ENCODE data around the gene FCRL2. TPM values are rescaled to one million over a fixed set of nuclear protein-coding genes. Genes with fewer than 3 reads are reported as not detected.
"Not testable (repeated sequence)": the region's sequence is repeated elsewhere in the genome, so short reads cannot be mapped to it uniquely, and the experiment has no call there.

Gene FCRL2
- total RNA-seq, 2 experiments from 2014 or later: 0.11 to 0.20 TPM

DNA sequence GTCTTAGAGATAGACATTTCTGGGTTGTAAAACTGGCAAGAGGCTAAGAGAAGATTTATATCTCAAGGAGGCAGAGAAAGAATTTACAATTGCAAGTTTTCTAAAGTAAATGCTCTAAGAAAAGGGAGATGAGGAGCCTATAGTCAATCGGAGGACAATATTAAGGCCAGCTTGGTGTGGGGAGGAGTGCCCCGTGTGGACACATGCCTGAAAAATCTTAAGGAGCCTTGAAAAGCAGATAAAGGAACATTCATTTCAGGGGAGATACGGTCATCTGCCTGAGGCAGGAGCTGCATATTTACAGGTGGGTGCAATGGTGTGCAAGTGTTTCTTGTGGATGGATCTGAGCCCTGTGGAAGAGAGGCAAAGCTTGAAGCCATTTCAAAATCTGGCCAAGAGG, 25.6 kb downstream of the FCRL2 start:
- H3K4me1 Mint-ChIP-seq (ENCODE audit: low read depth): no peaks in the 10 kb centered on the region
- Histone ChIP-seq H3K27ac (ENCODE audit: low read depth in 1 of 2, low read length in 2 of 2) (no peak overlapping the region), H3K27me3 (ENCODE audit: control insufficient read depth in 1 of 2, insufficient read depth in 2 of 2, low read length in 2 of 2) (no peaks in the 10 kb centered on the region), H3K4me3 (ENCODE audit: low read length) (no peak overlapping the region), H3K36me3 (ENCODE audit: insufficient read depth, low read length) (no peaks in the 10 kb centered on the region), H3K4me1 (ENCODE audit: insufficient read depth, low read length) (no peaks in the 10 kb centered on the region), H3K9me3 (ENCODE audit: control insufficient read depth in 1 of 2, insufficient read depth in 1 of 2, low read length in 2 of 2) (no peaks in the 10 kb centered on the region)
- no peaks in the 10 kb centered on the region for H3K36me3 Mint-ChIP-seq (ENCODE audit: low read depth)
- no peak overlapping the region for H3K27ac Mint-ChIP-seq
- H3K27me3 Mint-ChIP-seq: peaks cover 19% of the 10 kb centered on the region
- no peaks in the 10 kb centered on the region for H3K9me3 Mint-ChIP-seq
- intact Hi-C loops (cut with DNase I, micrococcal nuclease): no loop called here
- POLR2A ChIA-PET: no interaction called here
- TF ChIP-seq, protein P1, sequence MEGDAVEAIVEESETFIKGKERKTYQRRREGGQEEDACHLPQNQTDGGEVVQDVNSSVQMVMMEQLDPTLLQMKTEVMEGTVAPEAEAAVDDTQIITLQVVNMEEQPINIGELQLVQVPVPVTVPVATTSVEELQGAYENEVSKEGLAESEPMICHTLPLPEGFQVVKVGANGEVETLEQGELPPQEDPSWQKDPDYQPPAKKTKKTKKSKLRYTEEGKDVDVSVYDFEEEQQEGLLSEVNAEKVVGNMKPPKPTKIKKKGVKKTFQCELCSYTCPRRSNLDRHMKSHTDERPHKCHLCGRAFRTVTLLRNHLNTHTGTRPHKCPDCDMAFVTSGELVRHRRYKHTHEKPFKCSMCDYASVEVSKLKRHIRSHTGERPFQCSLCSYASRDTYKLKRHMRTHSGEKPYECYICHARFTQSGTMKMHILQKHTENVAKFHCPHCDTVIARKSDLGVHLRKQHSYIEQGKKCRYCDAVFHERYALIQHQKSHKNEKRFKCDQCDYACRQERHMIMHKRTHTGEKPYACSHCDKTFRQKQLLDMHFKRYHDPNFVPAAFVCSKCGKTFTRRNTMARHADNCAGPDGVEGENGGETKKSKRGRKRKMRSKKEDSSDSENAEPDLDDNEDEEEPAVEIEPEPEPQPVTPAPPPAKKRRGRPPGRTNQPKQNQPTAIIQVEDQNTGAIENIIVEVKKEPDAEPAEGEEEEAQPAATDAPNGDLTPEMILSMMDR (IDR thresholded peaks at IDR 0.05): no peak
- DNase-seq: no peak
- ATAC-seq (ENCODE audit: poor library complexity): no peak
- CTCF ChIA-PET: no interaction called here
- H3K4me3 Mint-ChIP-seq: no peak overlapping the region

DNA sequence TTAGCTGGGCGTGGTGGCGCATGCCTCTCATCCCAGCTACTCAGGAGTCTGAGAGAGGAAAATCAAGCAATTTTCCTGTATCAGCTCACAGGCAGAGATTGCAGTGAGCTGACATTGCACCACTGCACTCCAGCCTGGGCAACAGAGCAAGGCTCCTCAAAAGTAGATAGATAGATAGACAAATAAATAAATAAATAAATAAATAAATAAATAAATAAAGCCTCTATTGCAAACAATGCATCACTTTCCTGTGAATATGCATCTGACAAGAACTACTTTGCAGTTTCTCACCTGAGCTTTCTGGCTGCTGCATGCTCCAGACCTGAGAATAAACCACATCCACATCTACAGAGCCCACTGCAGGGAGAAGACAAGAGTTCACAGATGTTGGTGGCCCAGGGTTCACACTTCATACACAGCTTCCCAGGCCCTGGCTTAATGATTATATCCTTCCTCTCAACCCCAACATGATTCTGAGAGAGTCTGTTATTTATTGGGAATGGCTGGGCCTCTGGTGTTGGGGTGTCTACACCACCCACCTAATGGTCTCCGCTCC, 28.6 kb downstream of the FCRL2 start:
- H3K4me3 ChIP-seq (ENCODE audit: low read length): no peak overlapping the region
- H3K27me3 ChIP-seq (ENCODE audit: control insufficient read depth in 1 of 2, insufficient read depth in 2 of 2, low read length in 2 of 2): no peaks in the 10 kb centered on the region
- no peaks in the 10 kb centered on the region for H3K36me3 ChIP-seq (ENCODE audit: insufficient read depth, low read length)
- H3K9me3 ChIP-seq (ENCODE audit: control insufficient read depth in 1 of 2, insufficient read depth in 1 of 2, low read length in 2 of 2): no peaks in the 10 kb centered on the region
- CTCF ChIA-PET: no interaction called here
- Mint-ChIP-seq H3K4me1 (ENCODE audit: low read depth) (no peaks in the 10 kb centered on the region), H3K36me3 (ENCODE audit: low read depth) (no peaks in the 10 kb centered on the region), H3K9me3 (no peaks in the 10 kb centered on the region), H3K27ac (no peak overlapping the region), H3K27me3 (peaks cover 19% of the 10 kb centered on the region), H3K4me3 (no peak overlapping the region)
- ATAC-seq (ENCODE audit: poor library complexity) (no peak), DNase-seq (no peak)
- POLR2A ChIA-PET: no interaction called here
- H3K27ac ChIP-seq (ENCODE audit: low read depth in 1 of 2, low read length in 2 of 2): no peak overlapping the region
- TF ChIP-seq, protein P1 (IDR thresholded peaks at IDR 0.05): no peak
- no peaks in the 10 kb centered on the region for H3K4me1 ChIP-seq (ENCODE audit: insufficient read depth, low read length)
- intact Hi-C loops (cut with DNase I, micrococcal nuclease): no loop called here

DNA sequence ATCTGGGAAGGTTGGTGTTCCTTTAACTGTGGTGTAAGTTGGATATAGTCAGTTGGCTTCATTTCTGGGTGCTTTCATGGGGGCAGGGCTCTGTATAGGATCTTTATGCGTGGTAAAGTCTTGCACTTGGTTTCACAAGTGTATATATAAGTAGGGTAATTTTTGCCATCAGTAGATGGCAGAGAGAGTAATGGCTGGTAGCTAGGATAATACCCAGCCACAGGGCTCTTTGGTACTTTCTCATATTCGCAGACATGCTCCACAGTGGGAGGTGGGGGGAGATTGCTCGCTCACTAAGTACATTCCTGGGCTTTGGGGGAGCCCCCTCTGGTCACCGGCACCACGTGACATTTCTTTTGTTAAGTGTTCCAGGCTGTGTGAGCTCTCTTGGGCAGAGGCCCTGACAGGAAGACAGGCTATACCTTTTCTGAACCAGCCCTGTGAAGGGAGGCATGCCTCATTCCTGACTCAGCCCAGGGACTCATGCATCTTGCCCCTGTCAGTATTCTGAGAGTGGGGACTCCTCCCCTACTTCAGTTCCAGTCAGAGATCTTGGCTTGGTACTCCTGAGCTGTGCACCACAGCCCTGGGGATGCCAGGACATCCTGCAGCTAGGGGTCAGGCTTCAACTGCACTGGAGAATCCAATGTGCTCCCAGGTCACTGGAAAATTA, 37.6 kb downstream of the FCRL2 start:
- Mint-ChIP-seq H3K27me3 (peaks cover 4% of the 10 kb centered on the region), H3K27ac (no peak overlapping the region), H3K9me3 (no peaks in the 10 kb centered on the region), H3K4me3 (no peak overlapping the region), H3K4me1 (ENCODE audit: low read depth) (no peaks in the 10 kb centered on the region), H3K36me3 (ENCODE audit: low read depth) (no peaks in the 10 kb centered on the region)
- H3K27me3 ChIP-seq (ENCODE audit: control insufficient read depth in 1 of 2, insufficient read depth in 2 of 2, low read length in 2 of 2): no peaks in the 10 kb centered on the region
- CTCF ChIA-PET: no interaction called here
- peaks cover 0 to 8% of the 10 kb centered on the region in 2 experiments for H3K9me3 ChIP-seq (ENCODE audit: control insufficient read depth in 1 of 2, insufficient read depth in 1 of 2, low read length in 2 of 2)
- DNase-seq: no peak
- POLR2A ChIA-PET: no interaction called here
- no peak overlapping the region for H3K4me3 ChIP-seq (ENCODE audit: low read length)
- no peak for ATAC-seq (ENCODE audit: poor library complexity)
- H3K27ac ChIP-seq (ENCODE audit: low read depth in 1 of 2, low read length in 2 of 2): no peak overlapping the region
- no peaks in the 10 kb centered on the region for H3K36me3 ChIP-seq (ENCODE audit: insufficient read depth, low read length)
- intact Hi-C loops (cut with DNase I, micrococcal nuclease): no loop called here
- no peaks in the 10 kb centered on the region for H3K4me1 ChIP-seq (ENCODE audit: insufficient read depth, low read length)
- TF ChIP-seq, protein P1 (IDR thresholded peaks at IDR 0.05): no peak

DNA sequence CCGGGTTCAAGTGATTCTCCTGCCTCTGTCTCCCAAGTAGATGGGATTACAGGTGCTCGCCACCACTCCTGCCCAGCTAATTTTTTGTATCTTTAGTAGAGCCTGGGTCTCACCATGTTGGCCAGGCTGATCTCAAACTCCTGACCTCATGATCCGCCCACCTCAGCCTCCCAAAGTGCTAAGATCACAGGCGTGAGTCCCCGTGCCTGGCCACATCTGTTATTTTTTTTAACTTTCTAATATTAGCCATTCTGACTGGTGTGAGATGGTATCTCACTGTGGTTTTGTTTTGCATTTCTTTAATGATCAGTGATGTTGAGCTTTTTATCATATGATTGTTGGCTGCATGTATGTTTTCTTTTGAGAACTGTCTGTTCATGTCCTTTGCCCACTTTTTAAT, 40.9 kb downstream of the FCRL2 start:
- H3K27ac ChIP-seq (ENCODE audit: low read depth in 1 of 2, low read length in 2 of 2); H3K4me3 ChIP-seq (ENCODE audit: low read length); H3K36me3 Mint-ChIP-seq (ENCODE audit: low read depth); H3K4me3 Mint-ChIP-seq; H3K9me3 ChIP-seq (ENCODE audit: control insufficient read depth in 1 of 2, insufficient read depth in 1 of 2, low read length in 2 of 2); POLR2A ChIA-PET; CTCF ChIA-PET; intact Hi-C loops (cut with DNase I, micrococcal nuclease); H3K27me3 Mint-ChIP-seq; ATAC-seq (ENCODE audit: poor library complexity); H3K27me3 ChIP-seq (ENCODE audit: control insufficient read depth in 1 of 2, insufficient read depth in 2 of 2, low read length in 2 of 2); H3K27ac Mint-ChIP-seq; H3K9me3 Mint-ChIP-seq; H3K4me1 Mint-ChIP-seq (ENCODE audit: low read depth); DNase-seq; H3K4me1 ChIP-seq (ENCODE audit: insufficient read depth, low read length); H3K36me3 ChIP-seq (ENCODE audit: insufficient read depth, low read length): not testable (repeated sequence)
